ENCODE data around the gene CCPG1.

DNA sequence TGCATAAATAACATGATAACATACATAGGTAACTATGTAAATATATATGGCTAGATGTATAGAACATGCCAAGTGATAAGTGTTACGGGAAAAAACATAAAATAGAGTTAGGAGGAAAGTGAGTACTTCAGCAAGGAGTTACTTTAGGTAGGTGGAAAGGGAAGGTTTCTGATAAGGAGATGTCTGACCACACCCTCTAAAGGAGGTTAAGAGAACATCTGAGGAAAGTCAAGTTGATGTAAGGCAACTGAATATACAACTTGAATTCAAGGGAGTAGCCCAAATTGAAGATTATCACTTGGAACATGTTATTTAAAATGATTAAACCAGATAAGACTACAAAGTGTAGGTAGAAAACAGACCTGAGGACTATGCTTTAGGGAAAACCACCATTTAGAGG is 13.9 kb upstream of the CCPG1 start:
- TF ChIP-seq, protein P1, sequence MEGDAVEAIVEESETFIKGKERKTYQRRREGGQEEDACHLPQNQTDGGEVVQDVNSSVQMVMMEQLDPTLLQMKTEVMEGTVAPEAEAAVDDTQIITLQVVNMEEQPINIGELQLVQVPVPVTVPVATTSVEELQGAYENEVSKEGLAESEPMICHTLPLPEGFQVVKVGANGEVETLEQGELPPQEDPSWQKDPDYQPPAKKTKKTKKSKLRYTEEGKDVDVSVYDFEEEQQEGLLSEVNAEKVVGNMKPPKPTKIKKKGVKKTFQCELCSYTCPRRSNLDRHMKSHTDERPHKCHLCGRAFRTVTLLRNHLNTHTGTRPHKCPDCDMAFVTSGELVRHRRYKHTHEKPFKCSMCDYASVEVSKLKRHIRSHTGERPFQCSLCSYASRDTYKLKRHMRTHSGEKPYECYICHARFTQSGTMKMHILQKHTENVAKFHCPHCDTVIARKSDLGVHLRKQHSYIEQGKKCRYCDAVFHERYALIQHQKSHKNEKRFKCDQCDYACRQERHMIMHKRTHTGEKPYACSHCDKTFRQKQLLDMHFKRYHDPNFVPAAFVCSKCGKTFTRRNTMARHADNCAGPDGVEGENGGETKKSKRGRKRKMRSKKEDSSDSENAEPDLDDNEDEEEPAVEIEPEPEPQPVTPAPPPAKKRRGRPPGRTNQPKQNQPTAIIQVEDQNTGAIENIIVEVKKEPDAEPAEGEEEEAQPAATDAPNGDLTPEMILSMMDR (IDR thresholded peaks at IDR 0.05; ENCODE audit: low read depth, low read length, poor library complexity, severe bottlenecking) = no peak
- no peak for TF ChIP-seq EZH2phosphoT487 (IDR thresholded peaks at IDR 0.05; ENCODE audit: borderline replicate concordance, low read length)
